Neural cell (in vitro differentiated cells): ENCODE results near the gene SALL4. TPM values are rescaled to one million over a fixed set of nuclear protein-coding genes. Genes with fewer than 3 reads are reported as not detected.

Experiments used
- H2AFZ ChIP-seq: fragments of 200-600, 300-800 bp; sonication (generic), shearing (Covaris generic); 2 replicates; pipeline ENCODE4 v1.6.0; 2014; ENCODE audit warnings: low read depth, mild to moderate bottlenecking, antibody characterized with exemption, low read length, moderate library complexity
- H3F3A ChIP-seq: fragments of 200-600 bp; shearing (Covaris generic); 2 replicates; pipeline ENCODE4 v1.6.1; 2016; ENCODE audit warnings: mild to moderate bottlenecking, moderate library complexity, mixed read lengths, antibody characterized with exemption, low read length; ENCODE audit not compliant: insufficient read depth, poor library complexity, severe bottlenecking
- H3K27ac ChIP-seq: fragments of 200-600, 300-800 bp; sonication (generic), shearing (Covaris generic); 2 replicates; pipeline ENCODE4 v1.5.1; 2014; ENCODE audit warnings: mild to moderate bottlenecking, low read length, moderate library complexity
- H3K27me3 ChIP-seq: fragments of 300-800, 200-600 bp; sonication (generic), shearing (Covaris generic); 2 replicates; pipeline ENCODE4 v1.6.0; 2014; ENCODE audit warnings: mild to moderate bottlenecking, low read depth, low read length, moderate library complexity; ENCODE audit not compliant: insufficient read depth
- H3K36me3 ChIP-seq: fragments of 300-800, 200-600 bp; sonication (generic), shearing (Covaris generic); 2 replicates; pipeline ENCODE4 v1.5.1; 2014; ENCODE audit warnings: mild to moderate bottlenecking, antibody characterized with exemption, low read length, moderate library complexity; ENCODE audit not compliant: insufficient read depth
- H3K4me2 ChIP-seq: fragments of 300-800, 200-600 bp; sonication (generic), shearing (Covaris generic); 2 replicates; pipeline ENCODE4 v1.6.0; 2014; ENCODE audit warnings: mild to moderate bottlenecking, low read length
- H3K4me3 ChIP-seq: fragments of 300-800, 200-600 bp; sonication (generic), shearing (Covaris generic); 2 replicates; pipeline ENCODE4 v1.5.1; 2014; ENCODE audit warnings: mild to moderate bottlenecking, low read length, moderate library complexity
- H3K79me2 ChIP-seq: fragments of 200-600 bp; shearing (Covaris generic); replicated peaks from 2 replicates; pipeline ENCODE4 v1.6.0; 2014; ENCODE audit warnings: mild to moderate bottlenecking, low read length, moderate library complexity; ENCODE audit not compliant: insufficient read depth
- H3K9ac ChIP-seq: fragments of 300-800, 200-600 bp; sonication (generic), shearing (Covaris generic); 2 replicates; pipeline ENCODE4 v1.6.1; 2016; ENCODE audit warnings: mild to moderate bottlenecking, low read length, mixed read lengths
- H3K9me2 ChIP-seq: fragments of 200-600 bp; shearing (Covaris generic); 2 replicates; pipeline ENCODE4 v1.6.1; 2016; ENCODE audit warnings: mild to moderate bottlenecking, low read length, mixed read lengths; ENCODE audit not compliant: insufficient read depth
- H3K9me3 ChIP-seq: fragments of 200-600, 300-800 bp; sonication (generic), shearing (Covaris generic); 2 replicates; pipeline ENCODE4 v1.6.1; 2016; ENCODE audit warnings: mild to moderate bottlenecking, mixed run types, low read length, moderate library complexity, mixed read lengths
- H4K20me1 ChIP-seq: fragments of 200-600 bp; shearing (Covaris generic); 2 replicates; pipeline ENCODE4 v1.6.1; 2016; ENCODE audit warnings: mild to moderate bottlenecking, mixed run types; ENCODE audit not compliant: insufficient read depth
- CTCF ChIP-seq: fragments of 450-650 bp; IDR thresholded peaks from 2 replicates; pipeline ENCODE4 v1.5.1; 2014; ENCODE audit warnings: antibody characterized with exemption, mild to moderate bottlenecking, moderate library complexity; ENCODE audit not compliant: poor library complexity, severe bottlenecking
- EP300 ChIP-seq: fragments of 450-650 bp; conservative IDR thresholded peaks from 2 replicates; pipeline ENCODE4 v1.6.1; 2014; ENCODE audit warnings: antibody characterized with exemption, mild to moderate bottlenecking, moderate library complexity; ENCODE audit not compliant: poor library complexity, severe bottlenecking
- EZH2 ChIP-seq: fragments of 200-600, 300-800 bp; shearing (Covaris generic), sonication (generic); IDR thresholded peaks from 2 replicates; pipeline ENCODE4 v1.6.1; 2014; ENCODE audit warnings: antibody characterized with exemption, low read length, borderline replicate concordance, mild to moderate bottlenecking; ENCODE audit not compliant: insufficient read depth, poor library complexity, severe bottlenecking
- MXI1 ChIP-seq: fragments of 450-650 bp; conservative IDR thresholded peaks from 2 replicates; pipeline ENCODE4 v1.6.1; 2014; ENCODE audit warnings: antibody characterized with exemption, mild to moderate bottlenecking; ENCODE audit not compliant: poor library complexity, severe bottlenecking
- POLR2AphosphoS5 ChIP-seq: IDR thresholded peaks from 2 replicates; pipeline ENCODE4 v1.6.1; 2012
- RAD21 ChIP-seq: fragments of 450-650 bp; conservative IDR thresholded peaks from 2 replicates; pipeline ENCODE4 v1.6.1; 2014; ENCODE audit warnings: antibody characterized with exemption, mild to moderate bottlenecking, moderate library complexity
- REST ChIP-seq: IDR thresholded peaks from 2 replicates; pipeline ENCODE4 v1.6.1; 2012; ENCODE audit warnings: borderline replicate concordance
- SMC3 ChIP-seq: fragments of 450-650 bp; conservative IDR thresholded peaks from 2 replicates; pipeline ENCODE4 v1.6.1; 2014; ENCODE audit warnings: antibody characterized with exemption, mild to moderate bottlenecking, moderate library complexity; ENCODE audit not compliant: poor library complexity
- TAF1 ChIP-seq: IDR thresholded peaks from 2 replicates; pipeline ENCODE4 v1.6.1; 2012; ENCODE audit warnings: low read depth
- polyA plus RNA-seq: library from polyadenylated mRNA; depleted of rRNA; stranded (reverse); fragments of >200 nt; gene quantifications from 2 replicates; pipeline ENCODE4 v1.2.3, GENCODE V29; 2014

SALL4 gene
- polyA plus RNA-seq, 1 donor from 2014 or later: 1.4 TPM

- no peaks in the 10 kb centered on the region for H3K36me3 ChIP-seq
- no peaks in the 10 kb centered on the region for H3F3A ChIP-seq
- no peaks in the 10 kb centered on the region for H3K9me2 ChIP-seq
- no peak overlapping the region for H2AFZ ChIP-seq
- H3K4me3 ChIP-seq: no peak overlapping the region
- no peaks in the 10 kb centered on the region for H3K79me2 ChIP-seq
- H3K9me3 ChIP-seq: no peaks in the 10 kb centered on the region
- H3K27ac ChIP-seq: no peak overlapping the region
- H3K9ac ChIP-seq: no peak overlapping the region
- TF ChIP-seq CTCF (no peak), EZH2 (no peak), MXI1 (no peak), REST (no peak), SMC3 (no peak), TAF1 (no peak), POLR2AphosphoS5 (no peak), EP300 (no peak), RAD21 (no peak)
- H3K4me2 ChIP-seq: no peak overlapping the region
- H4K20me1 ChIP-seq: no peaks in the 10 kb centered on the region
- no peaks in the 10 kb centered on the region for H3K27me3 ChIP-seq
Observed at GRCh38 chr20:51837436-51837835, 35.1 kb upstream of the SALL4 start.

- Histone ChIP-seq H3K9me3 (no peaks in the 10 kb centered on the region), H3K27me3 (no peaks in the 10 kb centered on the region), H2AFZ (no peak overlapping the region), H3K9ac (no peak overlapping the region), H4K20me1 (no peaks in the 10 kb centered on the region), H3K79me2 (no peaks in the 10 kb centered on the region), H3K36me3 (no peaks in the 10 kb centered on the region), H3K4me3 (no peak overlapping the region), H3K27ac (no peak overlapping the region), H3K9me2 (no peaks in the 10 kb centered on the region), H3F3A (no peaks in the 10 kb centered on the region), H3K4me2 (no peak overlapping the region)
- TF ChIP-seq CTCF: no peak
- no peak for TF ChIP-seq SMC3
- TF ChIP-seq RAD21: no peak
- TF ChIP-seq REST: no peak
- no peak for TF ChIP-seq POLR2AphosphoS5
- no peak for TF ChIP-seq EP300
Observed at GRCh38 chr20:51833326-51833725, 31.0 kb upstream of the SALL4 start.
